GM19023 (cell line): ENCODE results near the gene SEC31A.
"Not testable (repeated sequence)": the region's sequence is repeated elsewhere in the genome, so short reads cannot be mapped to it uniquely, and the experiment has no call there.

Experiments used
- ATAC-seq: cut with Tn5 transposase; IDR thresholded peaks from one replicate; pipeline ENCODE4 v1.9.1; 2021; ENCODE audit warnings: mild to moderate bottlenecking, moderate library complexity; ENCODE audit not compliant: unreplicated experiment

The SEC31A gene

DNA sequence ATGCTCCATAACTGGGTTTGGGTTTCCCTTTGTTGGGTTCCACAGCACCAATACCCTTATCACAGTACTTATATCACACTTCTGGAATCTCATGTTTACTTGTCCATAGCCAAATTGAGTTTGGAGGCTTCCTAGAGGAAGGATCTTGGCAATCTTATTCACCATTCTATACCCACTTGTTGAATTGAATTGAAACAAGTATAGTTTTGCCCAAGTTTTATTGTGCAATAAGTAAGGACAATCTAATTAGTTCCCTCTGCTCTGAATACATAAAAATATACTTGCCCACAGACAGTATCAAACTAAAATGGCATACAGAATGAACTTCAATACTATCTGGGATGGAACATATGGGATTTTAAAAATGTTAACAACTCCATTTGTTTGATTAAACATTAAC lies 40.3 kb downstream of the SEC31A start:
- no peak for ATAC-seq

DNA sequence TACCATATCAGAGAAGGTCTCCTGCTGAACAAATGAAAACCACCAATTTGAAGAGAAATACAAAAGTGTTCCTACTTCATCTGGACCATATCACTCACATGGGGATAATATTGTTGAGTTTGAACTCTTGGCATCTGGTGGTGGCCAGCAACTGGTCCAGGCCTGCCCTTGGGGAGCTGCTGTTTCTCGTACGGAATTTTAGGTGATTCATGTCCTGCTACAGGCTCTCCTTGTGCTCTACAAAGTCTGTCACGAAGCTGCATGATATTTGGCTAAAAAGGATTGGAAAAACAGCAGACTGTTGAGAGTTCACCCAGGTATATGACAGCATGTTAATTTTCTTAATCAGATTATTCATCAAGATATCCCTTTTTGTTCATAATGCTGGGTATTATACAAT lies 42.2 kb downstream of the SEC31A start:
- no peak for ATAC-seq

DNA sequence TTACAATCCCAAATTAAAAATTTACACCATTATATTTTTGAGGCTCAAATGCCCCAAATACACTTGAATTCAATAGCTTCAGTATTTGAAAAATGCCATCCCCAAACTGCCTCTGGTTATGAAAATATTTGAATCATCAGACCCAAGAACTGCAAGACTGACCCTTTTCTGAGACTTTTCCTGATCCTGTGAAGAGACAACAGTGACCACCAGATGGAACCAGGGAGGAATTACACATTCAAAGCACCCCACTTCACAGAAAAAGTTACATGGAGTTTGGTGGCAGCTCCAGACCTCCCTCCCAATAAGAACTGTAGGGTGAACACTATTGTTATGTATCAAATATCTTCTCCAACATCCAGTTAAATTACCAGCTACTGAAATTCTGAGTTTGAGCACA lies 48.4 kb downstream of the SEC31A start:
- no peak for ATAC-seq

DNA sequence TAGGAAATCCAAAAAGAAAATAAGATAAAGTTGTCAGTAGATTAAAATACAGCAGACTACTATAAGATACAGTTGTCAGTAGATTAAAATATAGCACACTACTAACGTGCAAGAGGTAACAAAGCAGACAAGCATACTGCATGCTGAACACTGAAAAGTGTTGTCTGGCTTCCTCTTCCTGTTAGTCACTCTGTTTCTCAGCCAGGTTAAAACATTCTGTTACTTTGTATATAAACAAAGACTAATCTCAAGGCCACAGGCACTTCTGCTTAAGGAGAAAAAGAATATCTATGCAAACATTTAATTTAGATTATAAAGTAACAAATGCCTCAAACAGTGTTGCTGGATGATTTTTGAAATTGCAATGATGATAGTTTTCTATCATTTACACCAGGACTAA lies 51.3 kb downstream of the SEC31A start:
- ATAC-seq: no peak

DNA sequence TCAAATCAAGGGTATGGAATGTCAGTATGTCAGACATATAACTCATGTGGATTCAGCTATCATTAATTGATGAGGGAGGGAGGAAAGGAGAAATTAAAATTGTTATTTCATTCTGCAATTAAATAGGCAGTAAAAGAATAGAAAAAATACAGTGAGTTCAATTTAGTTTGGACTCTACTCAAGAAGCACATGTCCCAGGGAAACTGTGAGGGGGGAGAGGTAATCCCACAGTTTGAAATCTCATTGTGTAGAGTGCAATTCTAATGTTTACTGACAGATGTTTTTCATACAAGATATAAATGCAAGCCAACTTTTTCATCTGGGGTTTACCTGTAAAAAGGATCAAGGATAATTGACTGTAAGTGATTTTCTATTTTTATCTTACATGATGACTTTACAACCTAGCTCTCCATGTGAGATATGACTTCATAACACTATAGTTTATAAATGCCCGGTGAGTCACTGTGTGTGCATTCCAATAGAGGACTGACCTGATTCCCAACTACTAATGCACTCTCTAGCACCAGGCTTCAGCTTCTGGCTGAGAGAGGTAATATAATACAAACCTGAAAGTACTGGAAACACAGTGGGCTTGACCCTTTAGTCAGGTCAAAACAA lies 57.1 kb downstream of the SEC31A start:
- ATAC-seq: no peak

DNA sequence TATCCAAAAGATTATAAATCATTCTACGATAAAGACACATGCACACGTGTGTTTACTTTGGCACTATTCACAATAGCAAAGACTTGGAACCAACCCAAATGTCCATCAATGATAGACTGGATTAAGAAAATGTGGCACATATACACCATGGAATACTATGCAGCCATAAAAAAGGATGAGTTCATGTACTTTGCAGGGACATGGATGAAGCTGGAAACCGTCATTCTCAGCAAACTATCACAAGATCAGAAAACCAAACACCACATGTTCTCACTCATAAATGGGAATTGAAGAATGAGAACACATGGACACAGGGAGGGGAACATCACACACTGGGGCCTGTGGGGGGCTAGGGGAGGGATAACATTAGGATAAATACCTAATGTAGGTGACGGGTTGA lies 57.9 kb downstream of the SEC31A start:
- ATAC-seq: not testable (repeated sequence)

DNA sequence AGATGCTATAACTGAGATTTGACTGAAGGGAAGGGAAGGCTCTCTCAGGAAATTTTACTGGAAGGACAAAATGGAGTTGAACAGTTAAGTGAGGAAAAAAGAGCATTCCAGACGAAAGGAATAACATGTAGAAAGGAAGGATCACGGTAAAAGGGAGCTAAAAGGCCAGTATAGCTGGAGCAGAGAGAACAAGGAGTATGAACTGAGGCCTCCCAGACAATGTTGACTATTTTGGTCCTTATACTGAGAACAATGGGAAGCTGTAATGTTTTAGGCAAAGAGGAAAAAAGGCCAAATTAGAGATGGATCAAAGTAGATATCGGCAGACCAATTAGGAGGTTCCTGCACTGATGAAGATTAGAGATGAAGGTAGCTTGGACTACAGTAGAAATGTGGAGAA lies 65.5 kb downstream of the SEC31A start:
- no peak for ATAC-seq

DNA sequence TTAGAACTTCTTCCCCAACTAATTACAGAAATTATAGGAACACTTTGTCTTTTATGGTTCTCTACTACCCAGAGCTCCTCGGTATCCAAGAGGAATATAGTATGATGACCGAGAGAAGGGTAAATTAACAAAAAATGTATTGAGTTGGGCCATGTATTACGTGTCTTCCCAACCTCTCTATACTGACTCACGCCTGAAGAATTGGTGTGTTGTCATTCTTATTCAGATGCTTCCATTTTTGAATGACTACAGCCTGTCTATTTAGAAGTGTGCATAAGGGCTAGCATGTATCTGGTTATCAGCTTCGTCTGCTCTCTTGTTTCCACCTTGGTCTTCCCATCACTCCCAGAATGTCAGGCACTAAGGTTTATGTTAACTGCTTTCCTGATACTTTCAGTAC lies 67.9 kb downstream of the SEC31A start:
- ATAC-seq: no peak

DNA sequence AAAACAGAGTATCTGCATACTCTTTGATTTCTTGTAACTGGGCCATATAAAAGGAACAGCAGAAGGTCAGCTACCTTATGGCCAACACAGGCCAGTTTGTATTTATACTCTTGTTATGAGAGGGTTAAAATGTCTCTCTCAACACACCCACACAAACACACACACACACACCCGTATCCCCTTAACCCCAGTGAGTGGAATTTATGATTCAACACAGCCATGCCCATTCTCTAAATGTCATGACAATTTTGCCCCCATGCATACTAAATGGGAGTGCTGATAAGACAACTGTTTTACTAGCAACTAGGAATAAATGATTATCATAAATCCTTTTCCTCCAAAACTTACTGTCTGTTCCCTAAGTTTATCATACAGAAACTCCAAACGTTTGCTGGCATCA lies 70.3 kb downstream of the SEC31A start:
- ATAC-seq: no peak

DNA sequence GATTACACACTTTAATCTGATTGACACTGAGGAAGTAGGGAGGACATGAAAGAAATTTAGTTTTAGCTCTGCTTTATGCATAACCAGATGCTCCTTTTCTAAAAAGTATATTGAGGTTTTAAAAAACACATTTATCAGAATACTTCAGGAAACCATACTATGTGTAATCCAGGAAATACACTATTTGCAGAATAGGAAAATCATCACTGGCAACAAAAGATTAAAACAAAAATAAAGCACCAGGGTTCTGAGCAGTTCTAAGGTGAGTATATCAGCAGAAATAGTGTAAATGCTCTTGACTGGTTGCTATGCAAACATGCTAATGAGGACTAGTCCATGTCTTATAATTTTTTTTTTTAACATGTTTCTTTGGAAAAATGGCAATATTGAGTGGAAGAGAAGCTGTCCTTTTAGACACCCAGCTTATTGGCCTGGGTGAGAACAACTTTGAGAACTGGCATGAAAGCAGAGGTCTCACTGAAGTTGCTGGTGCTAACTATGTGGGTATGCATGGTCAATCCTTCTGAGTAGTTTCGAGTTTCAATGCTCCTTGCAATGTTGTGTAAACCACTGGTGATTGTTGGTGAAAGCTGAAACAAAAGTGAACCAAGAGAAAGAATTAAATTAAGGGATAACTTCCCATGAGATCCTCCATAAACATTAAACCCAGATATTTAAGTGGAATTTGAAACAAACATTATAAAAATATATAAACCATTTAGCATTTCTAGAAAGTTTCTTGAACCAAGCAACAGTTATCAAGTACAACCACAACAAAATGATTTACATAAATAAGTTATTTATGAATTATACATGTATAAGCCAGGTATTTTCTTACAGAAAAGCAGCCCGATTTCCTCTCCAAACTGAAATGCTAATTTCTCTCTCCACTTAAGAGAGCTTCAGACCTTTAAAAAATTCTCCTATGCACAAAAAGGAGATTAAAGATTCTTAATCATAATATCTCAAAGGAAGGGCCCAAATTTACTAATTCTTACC lies 72.0 kb downstream of the SEC31A start:
- ATAC-seq: no peak

DNA sequence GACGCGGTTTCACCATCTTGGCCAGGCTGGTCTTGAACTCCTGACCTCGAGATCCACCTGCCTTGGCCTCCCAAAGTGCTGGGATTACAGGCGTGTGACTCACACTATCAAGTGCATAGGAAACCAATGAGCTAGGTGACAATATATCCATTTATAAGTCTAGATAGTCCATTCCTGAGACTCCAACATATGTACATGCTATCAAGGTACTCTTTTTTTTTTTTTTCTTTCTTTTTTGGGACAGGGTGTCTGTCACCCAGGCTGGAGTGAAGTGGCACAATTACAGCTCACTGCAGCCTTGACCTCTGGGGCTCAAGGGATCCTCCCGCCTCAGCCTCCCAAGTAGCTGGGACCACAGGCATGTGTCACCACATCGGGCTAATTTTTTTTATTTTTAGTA lies 74.1 kb downstream of the SEC31A start:
- not testable (repeated sequence) for ATAC-seq

DNA sequence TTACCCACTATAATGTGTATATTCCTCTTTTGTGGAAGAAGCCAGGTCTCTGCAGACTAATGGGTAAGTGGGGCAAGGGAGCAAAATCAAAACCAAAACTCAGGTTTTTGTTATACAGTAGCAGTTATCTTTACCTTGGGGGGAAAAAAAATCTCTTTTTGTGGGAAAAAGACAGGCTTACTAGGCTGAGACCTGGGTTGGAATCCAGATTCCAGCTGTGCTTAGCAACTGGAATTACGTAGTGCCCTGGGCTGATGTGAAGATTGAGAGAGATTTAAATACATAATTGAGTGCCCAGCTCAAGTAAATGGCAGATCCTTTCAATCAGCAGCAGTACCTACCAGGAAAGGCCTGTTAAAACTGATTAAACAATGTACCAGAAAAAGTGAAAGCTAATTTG lies 76.9 kb downstream of the SEC31A start:
- no peak for ATAC-seq

DNA sequence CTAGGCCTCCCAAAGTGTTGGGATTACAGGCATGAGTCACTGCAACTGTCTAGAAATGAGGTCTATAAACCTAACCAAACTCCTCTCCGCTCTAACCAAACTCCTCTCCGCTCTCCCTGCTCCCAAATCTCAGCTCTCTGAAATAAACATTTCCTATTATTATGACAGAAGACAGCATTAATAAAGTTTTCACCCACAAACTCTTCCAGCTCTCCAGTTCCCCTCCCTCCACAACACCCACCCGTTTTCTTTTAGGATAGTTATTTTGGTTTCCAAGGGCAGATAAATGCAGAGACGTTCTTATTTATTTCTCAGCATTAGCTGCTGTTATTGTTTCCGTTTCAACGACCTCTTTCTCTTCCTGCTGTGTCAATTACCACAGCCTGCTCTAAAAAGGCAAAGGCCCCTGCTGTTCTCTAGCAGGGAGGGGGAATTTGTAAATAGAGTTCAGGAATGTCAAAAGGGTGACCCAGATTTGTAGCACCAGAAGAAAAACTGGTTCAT lies 79.1 kb downstream of the SEC31A start:
- ATAC-seq: no peak

DNA sequence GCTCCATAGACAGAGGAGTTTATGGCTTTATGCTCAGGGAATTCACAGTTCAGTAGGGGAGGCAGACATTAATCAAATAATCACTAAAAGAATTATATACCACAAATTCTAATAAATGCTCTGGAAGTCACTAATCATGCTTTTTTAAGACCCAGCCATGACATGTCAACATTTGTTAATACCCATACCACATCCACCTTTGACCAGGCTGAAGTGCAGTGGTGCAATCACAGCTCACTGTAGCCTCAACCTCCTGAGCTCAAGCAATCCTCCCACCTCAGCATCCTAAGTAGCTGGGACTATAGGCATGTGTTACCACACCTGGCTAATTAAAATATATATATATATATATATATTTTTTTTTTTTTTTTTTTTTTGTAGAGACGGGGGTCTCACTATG lies 79.6 kb downstream of the SEC31A start:
- ATAC-seq: no peak

DNA sequence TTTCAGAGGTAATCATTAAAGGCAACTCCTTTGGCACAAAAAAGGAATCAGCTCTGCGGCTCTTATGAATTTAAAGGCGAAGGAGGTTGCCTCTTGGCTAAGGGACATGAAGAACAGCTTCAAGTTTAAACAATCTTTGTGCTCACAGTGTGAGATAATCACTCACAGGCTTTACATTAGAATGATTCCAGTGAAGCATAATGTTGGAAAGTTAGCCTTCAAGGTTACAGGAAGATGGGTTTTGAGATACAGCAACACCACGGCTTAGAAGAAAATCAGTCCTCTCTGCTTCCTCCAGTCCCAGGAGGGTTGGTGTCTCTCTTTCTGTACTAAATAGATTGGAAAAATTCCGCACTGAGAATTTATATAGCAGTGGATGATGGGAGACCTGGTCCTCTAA lies 80.8 kb downstream of the SEC31A start:
- no peak for ATAC-seq

DNA sequence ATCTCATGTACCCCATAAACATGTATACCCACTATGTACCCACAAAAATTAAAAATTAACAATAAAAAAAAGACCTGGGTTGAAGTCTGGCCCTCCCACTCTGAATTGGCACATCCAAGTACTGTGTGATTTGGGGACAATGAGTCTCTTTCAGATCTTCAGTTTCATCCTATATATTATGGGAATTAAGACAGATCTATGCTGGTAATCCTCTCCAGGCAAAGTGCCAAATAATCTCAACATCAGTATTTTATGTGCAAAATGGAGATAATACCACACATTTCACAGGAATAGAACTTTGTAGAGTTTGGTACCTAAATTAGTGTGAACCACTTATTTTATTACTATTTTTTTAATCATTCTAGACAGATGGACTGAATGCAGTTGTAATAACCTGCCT lies 81.3 kb downstream of the SEC31A start:
- ATAC-seq: no peak

DNA sequence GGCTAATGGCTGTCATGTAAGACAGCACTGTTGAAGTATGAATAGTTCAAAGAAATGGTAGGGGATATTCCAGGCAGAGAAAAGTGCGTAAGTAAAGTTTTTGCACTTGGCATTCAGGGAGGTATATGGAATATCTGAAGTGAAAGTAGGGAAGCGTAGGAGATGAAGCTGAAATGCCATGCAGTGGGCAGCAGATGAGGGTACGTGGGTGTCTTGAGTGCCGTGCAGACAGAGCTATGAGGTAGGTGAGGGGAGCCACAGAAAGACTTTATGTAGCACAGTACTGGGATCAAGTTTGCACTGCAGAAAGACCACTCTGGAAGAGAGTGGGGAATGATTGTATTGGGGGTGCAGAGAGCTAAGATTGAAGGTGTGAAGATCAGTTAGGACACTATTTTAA lies 87.2 kb downstream of the SEC31A start:
- no peak for ATAC-seq

DNA sequence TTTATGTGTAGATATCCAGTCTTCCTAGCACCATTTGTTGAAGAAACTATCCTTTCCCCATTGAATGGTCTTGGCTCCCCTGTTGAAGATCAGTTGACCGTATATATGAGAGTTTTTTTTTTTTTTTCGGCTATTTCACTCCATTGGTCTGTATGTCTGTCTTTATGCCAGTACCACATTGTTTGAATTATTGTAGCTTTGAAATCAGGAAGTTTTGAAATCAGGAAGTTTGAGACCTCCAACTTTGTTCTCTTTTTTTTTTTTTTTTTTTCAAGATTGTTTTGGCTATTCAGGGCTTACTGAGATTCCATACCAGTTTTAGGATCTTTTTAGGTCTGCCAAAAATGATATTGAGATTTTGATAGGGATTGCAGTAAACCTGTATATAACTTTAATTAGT lies 88.0 kb downstream of the SEC31A start:
- ATAC-seq: no peak

DNA sequence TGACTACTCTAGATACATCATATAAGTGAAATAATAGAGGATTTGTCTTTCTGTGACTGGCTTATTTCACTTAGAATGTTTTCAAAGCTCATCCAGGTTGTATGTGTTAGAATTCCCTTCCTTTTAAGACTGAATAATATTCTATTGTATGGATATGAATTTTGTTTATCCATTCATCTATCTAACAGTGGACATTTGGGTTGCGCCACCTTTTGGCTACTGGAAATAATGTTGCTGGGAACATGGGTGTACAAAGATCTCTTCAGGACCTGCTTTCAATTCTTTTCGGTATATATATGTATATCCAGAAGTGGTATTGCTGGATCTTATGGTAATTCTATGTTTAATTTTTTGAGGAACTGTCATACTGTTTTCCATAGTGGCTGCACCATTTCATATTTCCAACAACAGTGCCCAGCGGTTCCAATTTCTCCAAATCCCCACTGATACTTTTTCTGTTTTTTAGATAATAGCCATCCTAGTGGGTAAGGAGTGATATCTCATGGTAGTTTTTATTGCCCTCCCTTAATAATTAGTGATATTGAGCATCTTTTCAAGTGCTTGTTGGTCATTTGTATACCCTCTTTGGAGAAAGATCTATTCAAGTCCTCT lies 88.9 kb downstream of the SEC31A start:
- no peak for ATAC-seq

DNA sequence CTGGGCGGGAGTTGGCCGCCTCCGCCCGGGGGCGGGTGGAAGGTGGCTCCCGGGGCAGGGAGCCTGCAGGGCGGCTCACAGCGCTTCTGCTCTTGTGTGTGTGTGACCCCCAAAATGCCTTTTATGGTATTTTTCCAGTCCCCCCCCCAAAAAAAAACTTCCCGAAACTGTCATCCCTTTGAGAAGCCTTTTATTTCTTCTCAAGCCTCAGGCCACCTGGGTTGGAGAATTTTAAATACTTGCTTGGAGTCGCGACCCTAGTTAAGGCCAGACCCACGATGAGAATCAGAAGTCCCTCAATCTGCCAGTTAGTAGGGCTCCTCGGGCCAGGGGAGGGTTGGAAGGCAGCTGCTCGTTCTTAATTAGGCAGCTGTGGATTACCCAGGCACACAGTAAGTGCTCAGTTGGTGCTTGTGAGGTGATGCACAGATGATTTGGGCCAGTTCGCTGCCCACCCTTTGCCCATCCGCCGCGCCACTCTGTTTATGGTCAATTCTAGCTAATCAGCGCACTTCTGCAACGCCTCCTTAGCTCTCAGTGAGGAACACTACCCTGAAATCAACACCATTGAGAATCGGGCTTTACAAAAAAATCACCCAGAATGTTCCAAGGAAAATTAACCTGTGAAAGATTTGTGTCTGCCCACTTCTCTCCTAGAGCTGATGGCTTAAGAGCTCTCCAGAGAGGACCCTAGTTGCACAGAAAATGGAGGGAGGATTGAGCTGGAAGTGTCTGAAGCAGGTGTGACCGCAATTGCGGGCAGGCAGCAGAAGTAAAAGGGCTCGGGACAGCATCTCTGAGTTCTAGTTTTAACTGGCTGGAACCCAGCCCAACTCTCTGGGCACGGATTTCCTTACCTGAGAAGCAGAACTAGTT lies 91.7 kb downstream of the SEC31A start:
- peak; percentile 19 for ATAC-seq
